Subcutaneous adipose tissue (tissue), 4 donors: ENCODE measurements around the gene DDI2. TPM values are rescaled to one million over a fixed set of nuclear protein-coding genes. Genes with fewer than 3 reads are reported as not detected.

Experiments used
- total RNA-seq, 4 donors: library from RNA; depleted of rRNA; stranded (reverse); fragments of >200 nt; gene quantifications; one replicate each; pipeline ENCODE4 v1.1.0, GENCODE V29; 2016
- TF ChIP-seq, protein P1 (sequence below): fragments of 450-650 bp; IDR thresholded peaks from one replicate; pipeline ENCODE4 v1.5.1; 2016; ENCODE audit warnings: low read depth, mild to moderate bottlenecking, control low read depth, antibody characterized with exemption, moderate library complexity

DDI2 gene
- total RNA-seq = 100 to 1,000 TPM in 3 of 4 donors, 10 to 100 TPM in 1; 88.1 to 124 (median 115) TPM

DNA sequence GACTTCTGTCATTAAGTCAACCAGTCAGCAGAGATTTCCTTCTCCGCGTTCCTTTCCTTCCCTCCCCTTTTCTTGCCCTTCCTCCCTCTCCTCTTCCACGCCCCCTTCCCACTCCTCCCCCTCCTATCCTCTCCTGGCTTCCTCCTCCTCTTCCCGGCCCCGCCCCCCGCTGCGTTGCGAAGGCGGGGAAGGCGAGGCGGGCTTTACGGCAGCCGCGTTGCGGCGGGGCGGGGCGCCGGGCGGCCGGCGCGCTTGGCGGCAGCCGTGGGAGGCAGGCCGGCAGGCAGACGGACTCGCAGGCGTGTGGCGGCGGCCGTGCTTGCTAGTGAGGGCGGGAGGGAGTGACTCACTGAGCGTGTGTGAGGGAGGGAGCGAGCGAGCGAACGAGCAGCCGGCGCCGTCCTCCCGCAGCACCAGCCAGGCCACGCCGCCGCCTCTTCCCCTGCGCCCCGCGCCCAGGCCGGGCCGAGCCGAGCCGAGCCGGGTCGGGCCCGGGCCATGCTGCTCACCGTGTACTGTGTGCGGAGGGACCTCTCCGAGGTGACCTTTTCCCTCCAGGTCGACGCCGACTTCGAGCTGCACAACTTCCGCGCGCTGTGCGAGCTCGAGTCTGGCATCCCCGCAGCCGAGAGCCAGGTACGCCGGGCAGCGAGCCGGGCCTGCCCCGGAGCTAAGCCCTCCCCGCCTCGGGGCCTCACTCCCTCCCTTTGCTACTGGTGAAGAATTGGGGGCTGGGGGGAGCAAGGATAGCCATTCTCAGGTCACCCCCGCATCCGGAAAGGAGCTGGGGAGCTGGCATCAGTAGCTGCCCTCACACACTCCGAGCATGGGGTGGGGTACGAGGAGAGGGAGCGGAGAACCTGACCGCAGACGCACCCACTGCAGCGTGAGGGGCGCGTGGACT, at the start of gene DDI2:
Gene DDI2, plus strand, starts transcription at position 286 of the 904 bp plus-strand sequence. Its CDS starts 213 bp downstream, at position 499.
- TF ChIP-seq, protein P1, sequence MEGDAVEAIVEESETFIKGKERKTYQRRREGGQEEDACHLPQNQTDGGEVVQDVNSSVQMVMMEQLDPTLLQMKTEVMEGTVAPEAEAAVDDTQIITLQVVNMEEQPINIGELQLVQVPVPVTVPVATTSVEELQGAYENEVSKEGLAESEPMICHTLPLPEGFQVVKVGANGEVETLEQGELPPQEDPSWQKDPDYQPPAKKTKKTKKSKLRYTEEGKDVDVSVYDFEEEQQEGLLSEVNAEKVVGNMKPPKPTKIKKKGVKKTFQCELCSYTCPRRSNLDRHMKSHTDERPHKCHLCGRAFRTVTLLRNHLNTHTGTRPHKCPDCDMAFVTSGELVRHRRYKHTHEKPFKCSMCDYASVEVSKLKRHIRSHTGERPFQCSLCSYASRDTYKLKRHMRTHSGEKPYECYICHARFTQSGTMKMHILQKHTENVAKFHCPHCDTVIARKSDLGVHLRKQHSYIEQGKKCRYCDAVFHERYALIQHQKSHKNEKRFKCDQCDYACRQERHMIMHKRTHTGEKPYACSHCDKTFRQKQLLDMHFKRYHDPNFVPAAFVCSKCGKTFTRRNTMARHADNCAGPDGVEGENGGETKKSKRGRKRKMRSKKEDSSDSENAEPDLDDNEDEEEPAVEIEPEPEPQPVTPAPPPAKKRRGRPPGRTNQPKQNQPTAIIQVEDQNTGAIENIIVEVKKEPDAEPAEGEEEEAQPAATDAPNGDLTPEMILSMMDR = no peak

GRCh38 chr1:15568387-15569073, 48.7 kb upstream of the DDI2 start:
- TF ChIP-seq, protein P1 = no peak

- TF ChIP-seq, protein P1 = no peak
These were observed 46.4 kb upstream of the DDI2 start for GRCh38 chr1:15570861-15571260.

DNA sequence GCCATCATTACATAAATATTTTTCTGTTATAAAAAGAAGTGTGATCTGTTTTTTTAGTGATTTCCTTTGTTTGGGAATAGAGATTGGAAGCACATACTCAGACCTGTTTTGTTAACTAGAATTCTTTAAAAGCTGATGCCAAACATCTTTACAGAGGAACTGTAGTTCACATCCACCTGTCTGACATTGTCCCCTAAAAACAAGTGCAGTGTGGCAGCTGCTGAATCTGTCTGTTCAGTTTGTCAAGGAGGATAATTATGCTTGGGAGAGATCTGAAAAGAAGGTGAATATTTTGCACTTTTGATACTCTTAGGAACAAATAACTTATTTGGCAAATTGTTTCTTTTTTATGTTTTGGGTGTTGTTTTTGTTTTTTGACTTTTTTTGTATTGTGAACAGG, 46.0 kb upstream of the DDI2 start:
- TF ChIP-seq, protein P1 = no peak

DNA sequence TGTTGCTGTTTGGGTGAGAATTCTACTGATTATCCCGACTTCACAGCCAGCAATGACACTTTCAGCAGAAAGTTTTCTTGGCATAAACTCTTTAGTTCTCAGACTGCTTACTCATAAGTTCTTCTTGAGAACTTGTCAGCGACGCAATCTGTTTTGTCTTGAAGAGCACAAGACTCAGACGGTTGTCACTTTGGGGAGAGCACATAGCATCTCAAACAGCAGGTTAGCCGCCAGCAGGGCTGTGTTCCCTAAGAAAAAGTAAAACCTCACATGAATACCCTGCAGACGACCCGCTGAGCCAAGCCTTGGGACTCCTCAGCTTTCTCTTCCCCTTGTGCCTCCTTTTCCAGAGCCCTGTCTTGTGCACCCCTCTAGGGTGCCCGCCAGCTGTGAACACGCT, 43.8 kb upstream of the DDI2 start:
- TF ChIP-seq, protein P1 = no peak

DNA sequence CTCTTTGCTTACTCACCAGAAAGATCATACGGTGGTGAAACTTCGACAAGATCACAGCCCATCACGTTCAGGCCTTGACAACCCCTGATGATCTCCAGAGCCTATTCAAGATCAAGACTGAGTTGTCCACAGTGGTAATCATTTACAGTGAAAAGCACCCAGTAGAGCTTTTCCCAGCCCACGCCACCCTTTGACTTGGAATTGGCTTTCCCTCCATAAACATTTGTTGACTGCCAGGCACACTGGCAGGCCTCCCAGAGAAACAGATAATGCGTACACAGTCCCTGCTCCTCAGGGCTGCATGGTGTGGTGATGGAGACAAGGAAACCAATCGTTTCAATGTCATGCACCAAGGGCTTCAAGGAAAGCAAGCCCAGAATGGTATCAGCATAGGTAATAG, 42.5 kb upstream of the DDI2 start:
- TF ChIP-seq, protein P1 = no peak

DNA sequence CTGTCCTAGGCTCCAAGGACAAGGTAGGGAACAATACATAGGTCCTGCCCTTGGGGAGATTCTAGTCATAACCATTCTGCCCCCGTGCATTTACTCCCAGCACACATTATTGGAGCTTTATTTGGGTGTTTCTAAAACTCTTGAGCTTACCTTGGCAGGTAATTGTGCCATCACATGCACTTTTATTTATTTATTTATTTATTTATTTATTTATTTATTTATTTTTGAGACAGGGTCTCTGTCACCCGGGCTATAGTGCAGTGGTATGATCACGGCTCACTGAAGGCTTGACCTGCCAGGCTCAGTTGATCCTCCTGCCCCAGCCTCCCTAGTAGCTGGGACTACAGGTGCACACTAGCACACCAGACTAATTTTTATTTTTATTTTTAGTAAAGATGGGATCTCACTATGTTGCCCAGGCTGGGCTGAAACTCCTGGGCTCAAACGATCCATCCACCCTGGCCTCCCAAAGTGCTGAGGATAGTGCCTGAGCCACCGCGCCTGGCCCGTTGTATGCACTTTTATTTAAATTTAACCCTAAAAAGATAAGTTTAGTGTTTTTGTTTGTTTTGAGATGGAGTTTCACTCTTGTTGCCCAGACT, 41.6 kb upstream of the DDI2 start:
- TF ChIP-seq, protein P1 = no peak
